ENCODE data around the gene GALNTL6.
A peak's percentile ranks its signal among the peaks of the same experiment; 100 is the strongest.

The GALNTL6 gene

GRCh38 chr4:171812665-171813525 lies at the start of gene GALNTL6:
GALNTL6 (plus strand) TSS chr4:171813404.
- peak; percentile 34 for DNase-seq

- no peak for DNase-seq
Observed at GRCh38 chr4:171765514-171765913, 47.7 kb upstream of the GALNTL6 start.

- DNase-seq, result no peak
Observed at GRCh38 chr4:171774642-171775190, 38.5 kb upstream of the GALNTL6 start.

DNA sequence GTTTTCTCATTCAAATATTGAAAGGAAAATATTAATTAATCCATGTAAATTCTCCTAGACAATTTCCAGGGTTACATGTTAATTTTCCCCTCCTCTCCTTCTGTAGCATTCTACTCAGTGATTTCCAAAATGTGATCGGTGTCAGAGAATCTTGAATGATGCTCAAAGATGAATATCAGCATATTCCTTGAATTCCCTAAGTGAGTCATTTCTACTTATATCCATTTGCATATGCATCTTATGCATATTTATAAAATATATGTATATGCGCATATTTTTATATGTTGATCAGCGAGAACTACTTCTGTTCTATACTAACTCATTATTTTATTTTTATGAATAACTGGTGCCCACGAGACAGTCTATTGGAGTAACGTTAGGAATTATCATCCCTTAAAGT lies 33.9 kb upstream of the GALNTL6 start:
- no peak for DNase-seq

GRCh38 chr4:171785388-171785787 lies 27.8 kb upstream of the GALNTL6 start:
- DNase-seq, result no peak

DNA sequence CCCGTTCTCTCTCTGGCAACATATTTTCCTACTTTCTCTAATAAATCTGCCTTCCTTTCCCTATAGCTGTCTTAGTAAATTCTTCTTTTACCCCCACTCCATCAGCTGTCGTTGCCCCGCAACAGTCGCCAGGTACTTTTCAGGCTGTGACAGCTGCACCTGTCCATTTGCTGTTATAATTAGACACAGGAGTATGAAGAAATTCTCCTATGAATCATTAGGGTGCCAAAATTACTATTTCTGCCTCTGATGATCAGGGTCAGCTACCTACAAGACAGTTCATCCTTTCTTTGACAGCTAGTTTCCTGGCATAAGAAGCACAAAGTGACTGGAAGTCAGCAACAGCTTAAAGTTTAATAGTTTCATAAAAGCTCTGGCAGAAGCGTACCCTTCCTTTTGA lies 19.5 kb upstream of the GALNTL6 start:
- no peak for DNase-seq

DNA sequence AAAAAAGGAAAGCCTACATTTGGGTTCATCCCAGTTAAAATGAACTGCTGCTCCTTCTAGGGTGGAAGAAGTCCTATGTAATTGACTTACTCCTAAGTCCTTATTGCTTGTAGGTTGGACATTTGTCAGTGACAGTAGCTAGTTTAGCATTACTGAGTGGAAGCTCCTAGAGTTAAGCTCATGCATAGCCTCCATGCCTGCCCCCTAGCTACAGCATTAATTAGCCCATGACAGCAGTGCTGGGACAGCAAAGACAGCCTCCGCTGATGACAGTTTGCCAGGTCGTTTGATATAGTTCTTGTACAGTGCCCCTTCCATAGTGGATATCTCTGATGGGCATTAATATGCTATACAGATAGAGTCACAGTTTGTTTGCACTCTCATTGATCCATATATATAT lies 18.7 kb upstream of the GALNTL6 start:
- DNase-seq, result no peak

DNA sequence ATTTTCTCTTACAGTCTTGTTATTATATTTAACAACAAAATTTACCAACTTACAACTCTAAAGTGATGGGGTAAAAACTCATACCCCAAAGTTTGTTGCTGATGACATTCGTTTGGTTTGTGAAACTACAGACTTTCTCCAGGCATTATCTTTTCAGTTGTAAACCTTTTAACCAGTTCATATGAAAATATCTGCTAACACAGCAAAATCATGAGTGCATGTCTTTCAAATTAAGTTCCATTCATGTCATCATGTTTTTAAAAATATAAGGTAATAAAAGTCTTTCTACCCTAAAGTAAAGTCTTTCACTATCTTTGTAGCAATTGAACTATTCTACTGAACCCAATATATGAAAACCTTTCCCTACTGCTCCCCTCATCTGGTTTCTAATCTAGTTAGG lies 3.4 kb upstream of the GALNTL6 start:
- no peak for DNase-seq

DNA sequence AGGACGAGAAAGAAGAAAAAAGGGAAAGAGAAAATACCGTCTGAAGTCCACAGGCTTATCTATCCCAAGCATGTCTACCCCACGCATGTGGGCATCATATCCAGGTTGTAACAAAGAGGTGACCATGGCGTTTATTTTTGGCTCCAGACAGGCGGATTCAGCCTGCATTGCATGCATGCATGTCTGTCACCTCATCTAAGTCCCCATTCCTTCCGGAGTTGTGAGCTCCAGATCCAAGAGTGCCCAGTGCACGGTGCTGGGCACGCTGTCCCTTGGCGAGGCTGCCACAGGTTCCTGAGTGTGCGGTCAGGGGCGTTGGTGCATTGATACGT lies 905 bp upstream of the GALNTL6 start:
- no peak for DNase-seq

- DNase-seq, result no peak
Observed at GRCh38 chr4:171813526-171814250, 484 bp downstream of the GALNTL6 start.

DNA sequence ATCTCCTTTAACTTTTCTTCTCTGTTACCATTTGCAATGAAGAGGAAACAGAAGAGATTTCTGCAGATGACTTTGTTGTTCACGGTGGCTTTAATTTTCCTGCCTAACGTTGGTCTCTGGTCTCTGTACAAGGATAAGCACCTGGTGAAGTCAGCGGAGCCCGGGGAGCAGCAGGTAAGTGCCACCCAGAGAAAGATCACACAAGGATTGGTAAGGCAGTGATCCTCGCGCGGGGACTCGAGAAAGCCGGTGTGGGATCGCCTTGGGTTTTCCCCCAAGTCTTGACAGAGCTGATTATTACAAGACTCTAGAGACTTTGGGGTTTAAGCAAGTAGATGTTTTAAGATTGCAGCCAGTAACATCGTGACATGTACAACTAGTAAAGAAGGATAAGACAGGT lies 1.3 kb downstream of the GALNTL6 start:
- DNase-seq, result no peak

DNA sequence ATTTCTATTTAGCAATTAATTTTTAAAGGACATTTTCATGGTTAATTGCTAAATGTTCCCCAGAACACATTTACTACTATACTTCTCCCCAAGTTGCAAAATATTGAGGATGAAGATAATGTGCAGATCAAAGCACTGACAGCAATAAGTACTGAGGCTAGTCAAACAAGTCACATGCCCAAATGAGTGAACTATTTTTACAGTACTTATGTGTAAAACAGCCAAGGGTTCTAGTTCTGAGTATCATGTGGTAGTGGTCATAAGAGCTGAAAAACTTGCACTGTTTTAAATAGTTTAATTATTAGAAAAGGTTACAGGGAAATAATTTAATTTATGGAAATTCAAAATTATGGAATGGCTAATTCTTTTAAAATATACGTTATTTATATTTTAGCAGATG lies 3.8 kb downstream of the GALNTL6 start:
- no peak for DNase-seq

DNA sequence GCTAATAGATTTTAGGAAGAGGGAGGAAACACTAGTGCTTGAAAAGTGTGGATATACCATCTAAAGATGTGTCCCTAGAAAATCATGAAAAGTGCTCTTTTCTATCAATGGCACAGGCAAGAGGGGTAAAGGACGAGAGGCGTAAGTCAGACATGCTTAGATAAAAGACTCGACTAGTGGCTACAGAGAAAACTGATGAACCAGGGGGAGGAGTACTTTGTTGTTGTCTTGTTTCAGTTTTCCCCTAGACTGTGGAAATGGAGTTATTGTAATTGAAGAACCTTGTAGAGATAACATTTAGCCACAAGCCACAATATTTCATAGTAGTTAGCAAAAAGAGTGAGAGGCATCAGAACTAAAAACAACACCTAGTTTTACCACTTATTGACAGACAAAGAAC lies 21.4 kb downstream of the GALNTL6 start:
- DNase-seq, result no peak

- DNase-seq, result no peak
Observed at GRCh38 chr4:171843456-171843855, 30.3 kb downstream of the GALNTL6 start.

- peak; percentile 40 for DNase-seq
Observed at GRCh38 chr4:171846232-171846631, 33.0 kb downstream of the GALNTL6 start.

DNA sequence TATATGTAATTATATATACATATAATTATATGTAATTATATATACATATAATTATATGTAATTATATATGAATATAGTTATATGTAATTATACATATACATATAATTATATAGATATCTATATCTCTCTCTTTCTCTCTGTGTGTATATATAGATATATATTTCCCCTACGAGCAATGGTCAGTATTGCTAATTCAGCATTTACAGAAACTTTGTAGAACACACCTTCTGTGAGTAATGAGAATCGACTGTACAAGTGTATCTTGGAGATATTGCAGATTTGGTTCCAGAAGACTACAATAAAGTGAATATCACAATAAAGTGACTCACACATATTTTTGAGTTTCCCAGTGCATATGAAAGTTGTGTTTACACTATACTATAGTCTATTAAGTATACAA lies 33.7 kb downstream of the GALNTL6 start:
- no peak for DNase-seq

- no peak for DNase-seq
Observed at GRCh38 chr4:171847751-171848150, 34.5 kb downstream of the GALNTL6 start.

DNA sequence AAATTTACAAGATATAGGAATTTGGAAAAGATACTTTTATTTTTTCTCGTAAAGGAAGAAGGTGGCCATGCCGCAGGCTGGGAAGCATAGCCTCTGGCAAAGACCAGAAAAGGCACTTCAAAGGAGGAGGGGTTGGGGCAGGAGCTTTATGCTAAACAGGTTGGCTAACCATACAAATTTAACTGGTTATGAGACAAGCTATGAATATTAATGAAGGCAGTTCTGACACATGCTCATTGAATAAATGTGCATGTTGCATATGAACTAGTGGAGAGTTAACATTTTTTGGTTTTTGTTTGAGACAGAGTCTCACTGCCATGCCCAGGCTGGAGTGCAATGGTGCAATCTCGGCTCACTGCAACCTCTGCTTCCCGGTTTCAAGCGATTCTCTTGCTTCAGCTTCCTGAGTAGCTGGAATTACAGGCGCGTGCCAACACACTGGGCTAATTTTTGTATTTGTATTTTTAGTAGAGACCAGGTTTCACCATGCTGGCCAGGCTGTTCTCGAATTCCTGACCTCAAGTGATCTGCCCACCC lies 36.5 kb downstream of the GALNTL6 start:
- no peak for DNase-seq

DNA sequence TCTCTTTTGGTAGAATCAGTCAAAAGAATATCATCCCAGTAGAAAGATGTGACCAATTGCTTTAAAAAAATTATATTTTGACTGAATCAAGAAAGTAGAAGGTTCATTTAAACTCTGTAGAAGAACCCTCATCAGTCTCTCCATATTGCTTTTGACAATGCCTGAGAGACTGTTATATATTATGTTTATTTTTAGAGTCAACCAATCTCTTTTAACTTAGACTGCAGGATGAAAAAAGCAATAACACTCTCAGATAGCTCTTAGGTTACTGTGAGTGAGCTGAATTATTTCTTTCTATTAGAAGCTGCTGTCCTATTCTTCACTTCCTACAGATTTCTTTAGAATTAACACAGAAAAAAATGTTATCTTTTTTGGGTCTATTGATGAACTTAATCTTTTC lies 38.1 kb downstream of the GALNTL6 start:
- no peak for DNase-seq

DNA sequence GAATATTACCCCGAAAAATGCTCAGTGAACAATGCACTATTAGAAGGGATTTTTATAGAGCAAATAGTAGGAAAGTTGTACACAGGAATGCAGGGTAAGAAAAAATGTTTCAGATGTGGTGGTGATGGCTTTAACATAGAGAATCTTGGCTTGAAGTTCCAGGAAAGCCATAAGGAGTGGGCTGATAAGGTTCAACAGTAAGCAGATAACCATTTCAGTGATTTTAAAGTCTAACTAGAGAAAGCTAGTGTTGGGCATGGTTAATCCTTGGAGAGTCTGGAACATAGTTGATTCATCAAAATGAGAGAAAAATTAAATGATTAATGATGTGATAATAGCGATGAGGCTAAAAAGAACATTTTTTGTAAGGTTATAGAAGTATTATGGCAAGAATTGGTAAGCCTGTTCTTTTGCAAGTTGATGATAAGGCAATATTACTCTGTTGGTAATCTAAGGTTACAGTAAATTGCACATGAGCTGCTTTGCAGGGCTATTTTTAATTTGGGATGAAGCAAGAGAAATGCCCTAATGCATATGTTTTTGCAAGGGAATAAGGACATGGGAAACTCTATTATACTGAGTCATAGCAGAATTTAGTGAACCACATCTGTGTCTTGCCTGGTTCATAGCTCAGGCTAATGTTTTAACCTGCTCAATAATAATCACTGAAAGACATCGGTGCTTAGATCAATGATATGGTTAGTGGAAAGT lies 44.3 kb downstream of the GALNTL6 start:
- DNase-seq, result no peak

DNA sequence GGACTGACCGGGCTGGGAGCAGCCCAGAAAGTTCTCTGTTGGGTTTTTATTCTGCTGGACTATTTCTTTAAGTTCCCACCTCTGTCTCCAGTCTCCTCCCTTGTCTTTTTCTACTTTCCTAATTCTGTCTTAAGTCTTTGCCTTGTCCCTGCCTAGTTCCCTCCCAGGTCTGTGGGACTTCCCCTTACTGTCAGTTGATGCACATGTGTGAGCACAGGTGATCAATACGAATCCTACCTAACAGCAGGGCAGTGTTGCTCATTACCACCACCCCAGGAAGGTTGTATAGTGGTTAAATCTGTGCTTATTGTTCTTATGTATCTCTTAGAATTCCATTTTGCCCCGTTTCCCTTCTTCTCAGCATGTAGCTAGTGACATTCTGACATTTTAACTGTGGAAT lies 62.1 kb downstream of the GALNTL6 start:
- no peak for DNase-seq

- no peak for DNase-seq
Observed at GRCh38 chr4:171876636-171877035, 63.4 kb downstream of the GALNTL6 start.

DNA sequence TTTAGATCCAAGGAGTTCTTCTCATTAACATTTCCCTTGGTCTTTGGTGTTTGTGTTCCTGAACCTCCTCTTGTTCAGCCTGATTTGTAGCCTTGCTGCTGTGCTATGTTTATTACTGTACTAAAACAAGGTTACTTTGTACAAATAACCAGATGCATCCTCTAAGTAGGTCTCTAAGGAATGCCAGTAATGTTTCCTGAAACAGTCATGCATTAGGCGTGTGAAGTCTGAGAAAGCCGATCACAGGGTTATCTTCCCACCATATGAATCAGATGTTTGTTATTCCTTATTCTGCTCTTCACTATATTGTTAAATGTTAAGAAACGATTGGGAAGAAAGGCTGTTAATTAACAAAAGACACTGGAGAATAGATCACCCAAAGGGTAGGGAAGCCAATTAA lies 66.9 kb downstream of the GALNTL6 start:
- no peak for DNase-seq
